IMR-90 (cell line): ENCODE data around the gene ASAP2. TPM values are rescaled to one million over a fixed set of nuclear protein-coding genes. Genes with fewer than 3 reads are reported as not detected.
A peak's percentile ranks its signal among the peaks of the same experiment; 100 is the strongest.

Experiments used
- ATAC-seq: fragments of 200-7000 bp; cut with Tn5 transposase; 2 replicates; pipeline ENCODE4 v1.9.1; 2020; ENCODE audit warnings: low read depth, mild to moderate bottlenecking, moderate library complexity
- BruUV-seq: library from RNA; stranded (reverse); fragments of 400-500 nt; replicated peaks from 2 replicates; lab custom pipeline; 2021; lab: Mats Ljungman, UMichigan
- CTCF ChIA-PET: fragments of 300-600 bp; formaldehyde crosslinking; extraction: SDS; loops from one replicate; lab custom pipeline; 2021; ENCODE audit warnings: antibody characterized with exemption; lab: Yijun Ruan, JAX
- POLR2A ChIA-PET: fragments of 300-600 bp; sonication (Branson Sonifier 250); formaldehyde crosslinking; loops from one replicate; lab custom pipeline; 2022; ENCODE audit warnings: antibody characterized with exemption; ENCODE audit not compliant: unreplicated experiment; lab: Charles Lee
- DNase-seq: peaks from one replicate; pipeline ENCODE4 v3.0.0; 2013
- H2AFZ ChIP-seq: replicated peaks from 2 replicates; pipeline ENCODE3; 2013; ENCODE audit warnings: low read length, mild to moderate bottlenecking; ENCODE audit not compliant: poor library complexity
- H2AK5ac ChIP-seq: 2 replicates; pipeline ENCODE4 v1.6.1; 2013; ENCODE audit warnings: low read depth, low read length, inconsistent platforms
- H2AK9ac ChIP-seq: replicated peaks from 2 replicates; pipeline ENCODE3; 2013; ENCODE audit warnings: mild to moderate bottlenecking, low read depth, low read length, moderate library complexity; ENCODE audit not compliant: poor library complexity
- H2BK120ac ChIP-seq: 2 replicates; pipeline ENCODE4 v1.6.1; 2013; ENCODE audit warnings: low read depth, low read length, inconsistent platforms
- H2BK15ac ChIP-seq: 3 replicates; pipeline ENCODE4 v1.6.1; 2013; ENCODE audit warnings: low read depth, low read length, inconsistent platforms
- H2BK20ac ChIP-seq: 2 replicates; pipeline ENCODE4 v1.6.1; 2013; ENCODE audit warnings: low read depth, mild to moderate bottlenecking, inconsistent platforms, low read length, moderate library complexity
- H2BK5ac ChIP-seq: 2 replicates; pipeline ENCODE4 v1.6.1; 2013; ENCODE audit warnings: mild to moderate bottlenecking, low read depth, low read length, inconsistent platforms; ENCODE audit not compliant: poor library complexity, severe bottlenecking
- H3K14ac ChIP-seq: replicated peaks from 2 replicates; pipeline ENCODE4 v1.6.1; 2013; ENCODE audit warnings: low read depth, low read length, inconsistent platforms
- H3K18ac ChIP-seq: 2 replicates; pipeline ENCODE4 v1.6.1; 2013; ENCODE audit warnings: low read depth, low read length, control low read depth
- H3K23ac ChIP-seq: 2 replicates; pipeline ENCODE4 v1.6.1; 2013; ENCODE audit warnings: low read depth, low read length, inconsistent platforms
- H3K27ac ChIP-seq: 2 replicates; pipeline ENCODE4 v1.5.1; 2013; ENCODE audit warnings: mild to moderate bottlenecking, control low read depth, low read length; ENCODE audit not compliant: insufficient read depth
- H3K27me3 ChIP-seq: 2 replicates; pipeline ENCODE4 v1.6.1; 2013; ENCODE audit warnings: low read length; ENCODE audit not compliant: control insufficient read depth, insufficient read depth
- H3K36me3 ChIP-seq: 2 replicates; pipeline ENCODE4 v1.6.1; 2013; ENCODE audit warnings: low read length, mixed read lengths; ENCODE audit not compliant: control insufficient read depth, insufficient read depth
- H3K4ac ChIP-seq: 2 replicates; pipeline ENCODE4 v1.6.1; 2013; ENCODE audit warnings: low read depth, low read length, inconsistent platforms
- H3K4me1 ChIP-seq: 2 replicates; pipeline ENCODE4 v1.6.1; 2013; ENCODE audit warnings: low read length, mixed read lengths; ENCODE audit not compliant: control insufficient read depth, insufficient read depth
- H3K4me2 ChIP-seq: 2 replicates; pipeline ENCODE4 v1.6.1; 2013; ENCODE audit warnings: low read depth, mild to moderate bottlenecking, control low read depth, low read length, moderate library complexity
- H3K4me3 ChIP-seq: 2 replicates; pipeline ENCODE4 v1.5.1; 2013; ENCODE audit warnings: low read depth, mild to moderate bottlenecking, control low read depth, low read length, moderate library complexity; ENCODE audit not compliant: insufficient read depth
- H3K56ac ChIP-seq: 2 replicates; pipeline ENCODE4 v1.6.1; 2013; ENCODE audit warnings: low read length, inconsistent platforms; ENCODE audit not compliant: insufficient read depth; ENCODE audit errors: extremely low read depth
- H3K79me1 ChIP-seq, 2 experiments: 2 replicates each; pipeline ENCODE4 v1.6.1; 2013; ENCODE audit warnings: low read length in 2 of 2, inconsistent platforms in 1 of 2, low read depth in 1 of 2
- H3K9ac ChIP-seq: 2 replicates; pipeline ENCODE4 v1.6.1; 2013; ENCODE audit warnings: low read depth, low read length, control low read depth
- H3K9me1 ChIP-seq: 2 replicates; pipeline ENCODE4 v1.6.1; 2013; ENCODE audit warnings: low read length, inconsistent platforms; ENCODE audit not compliant: insufficient read depth
- H3K9me3 ChIP-seq: 2 replicates; pipeline ENCODE4 v1.6.1; 2013; ENCODE audit warnings: low read length; ENCODE audit not compliant: control insufficient read depth, insufficient read depth
- H4K20me1 ChIP-seq: 2 replicates; pipeline ENCODE4 v1.6.1; 2013; ENCODE audit warnings: low read length, inconsistent platforms; ENCODE audit not compliant: insufficient read depth
- H4K5ac ChIP-seq: 2 replicates; pipeline ENCODE4 v1.6.1; 2013; ENCODE audit warnings: mild to moderate bottlenecking, low read depth, low read length, control low read depth
- H4K8ac ChIP-seq, 2 experiments: 2 replicates each; pipeline ENCODE4 v1.6.1; 2013; ENCODE audit warnings: low read depth in 2 of 2, low read length in 2 of 2, control low read depth in 1 of 2, inconsistent platforms in 1 of 2
- H4K91ac ChIP-seq: 2 replicates; pipeline ENCODE4 v1.6.1; 2013; ENCODE audit warnings: low read depth, low read length, inconsistent platforms; ENCODE audit not compliant: insufficient read depth
- FOS ChIP-seq: fragments of 150-350 bp; IDR thresholded peaks from 2 replicates; pipeline ENCODE4 v1.6.1; 2016; ENCODE audit warnings: low read depth, low read length
- WGBS, 2 experiments: methylation state at CpG; one replicate each; pipeline versions ENCODE4 v1.1.5 to v1.1.7; 2013; ENCODE audit warnings: missing lambda C conversion rate in 2 of 2; ENCODE audit not compliant: insufficient read length in 1 of 2; ENCODE audit errors: extremely low coverage in 2 of 2; 5-methylcytosine and 5-hydroxymethylcytosine counted together
- dilution Hi-C: fragments of 300-500 bp; cut with HindIII; formaldehyde crosslinking; loops from one replicate; pipeline ENCODE4 v1.14.3; 2018; ENCODE audit warnings: low sequenced_read_pairs; ENCODE audit not compliant: unreplicated experiment
- in situ Hi-C: fragments of 300-500 bp; cut with MboI; formaldehyde crosslinking; loops from 3 replicates; pipeline ENCODE4 v1.14.3; 2019; ENCODE audit warnings: low sequenced_read_pairs, inconsistent platforms, mixed read lengths
- intact Hi-C: fragments of 100-400 bp; cut with micrococcal nuclease; formaldehyde crosslinking; loops from 2 replicates; pipeline ENCODE4 v1.10.0; 2022
- polyA plus RNA-seq, 3 experiments: library from polyadenylated mRNA; depleted of rRNA; stranded (reverse); fragments of >200 nt; gene quantifications; 2 replicates each; pipeline ENCODE4 v1.2.3, GENCODE V29; 2012; ENCODE audit warnings: low replicate concordance in 1 of 3
- total RNA-seq: library from RNA; depleted of rRNA; stranded (reverse); fragments of >200 nt; gene quantifications from 2 replicates; pipeline ENCODE4 v1.2.3, GENCODE V29; 2012
- TF ChIP-seq, protein P1 (sequence below): fragments of 150-350 bp; IDR thresholded peaks from 2 replicates; pipeline ENCODE4 v1.6.1; 2017; ENCODE audit warnings: mild to moderate bottlenecking, antibody characterized with exemption, low read length, low read depth

ASAP2 gene
- total and polyA plus RNA-seq, 2 of the 4 experiments (the other 2 are of a cell fraction), result 19.7 to 28.1 TPM

DNA sequence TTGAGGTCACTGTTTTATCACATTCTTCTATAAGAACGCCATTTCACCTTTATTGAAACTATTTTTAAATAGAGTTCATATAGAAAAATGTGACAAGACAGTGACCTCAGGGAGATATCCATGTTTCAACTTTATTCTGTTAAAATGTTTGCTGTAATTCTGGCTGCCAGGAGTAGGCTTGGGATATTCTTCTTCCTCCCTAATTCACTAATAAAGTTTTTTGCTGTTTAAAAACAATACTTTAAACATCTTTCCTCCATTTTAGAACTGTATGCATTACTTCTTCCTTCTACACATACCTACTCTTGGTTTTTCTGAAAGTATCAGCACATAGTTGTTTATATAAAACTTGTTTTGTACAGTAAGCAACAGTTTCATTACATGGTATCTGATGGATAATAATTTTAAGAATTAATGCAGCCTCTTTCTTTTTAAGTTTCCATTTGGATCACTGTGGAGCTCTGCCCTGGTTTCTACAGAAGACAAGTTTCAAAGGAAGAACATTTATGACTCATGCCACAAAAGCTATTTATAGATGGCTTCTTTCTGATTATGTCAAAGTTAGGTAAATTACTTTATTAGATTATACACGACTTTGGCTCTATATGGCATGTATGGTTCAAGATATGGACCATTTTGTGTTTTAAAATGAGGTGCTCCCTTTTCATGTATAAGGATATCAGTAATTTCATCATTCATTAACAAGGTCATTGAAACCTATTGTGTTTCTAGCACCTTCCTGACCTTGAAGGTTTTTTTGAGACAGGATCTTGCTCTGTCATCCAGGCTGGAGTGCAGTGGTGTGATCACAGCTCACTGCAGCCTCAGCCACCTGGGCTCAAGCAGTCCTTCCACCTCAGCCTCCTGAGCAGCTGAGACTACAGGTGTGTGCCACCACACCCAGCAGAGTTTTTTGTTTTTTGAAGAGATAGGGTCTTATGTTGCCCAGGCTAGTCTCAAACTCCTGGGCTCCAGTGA, 224.0 kb downstream of the ASAP2 start:
- Histone ChIP-seq H2BK5ac (peak overlapping the region; percentile 82), H4K5ac (peak overlapping the region; percentile 36; the same call in 1 of the 2 replicates), H3K9me3 (no peaks in the 10 kb centered on the region), H3K4me1 (peaks cover 5% of the 10 kb centered on the region), H3K36me3 (peaks cover 13% of the 10 kb centered on the region), H2BK20ac (no peak overlapping the region), H3K9me1 (peaks cover 5% of the 10 kb centered on the region), H3K4ac (peak overlapping the region; percentile 58; the same call in 1 of the 2 replicates), H4K20me1 (no peaks in the 10 kb centered on the region), H3K27me3 (no peaks in the 10 kb centered on the region), H3K9ac (no peak overlapping the region), H3K14ac (0 out of 2 replicates have a peak overlapping the region, but pooled peaks have one; percentile 18), H3K79me1 (peaks cover 14 to 34% of the 10 kb centered on the region in 2 experiments), H2AK5ac (peak overlapping the region; percentile 72), H3K23ac (no peak overlapping the region), H3K56ac (no peak overlapping the region), H3K27ac (no peak overlapping the region; the same call in 1 of the 2 replicates), H3K18ac (peak overlapping the region; percentile 60; the same call in 1 of the 2 replicates), H2AFZ (no peak overlapping the region), H3K4me2 (no peak overlapping the region), H2AK9ac (no peak overlapping the region), H3K4me3 (no peak overlapping the region), H4K8ac (no peak overlapping the region; a peak in 2 of 4 replicates), H2BK15ac (no peak overlapping the region; the same call in 1 of the 3 replicates), H4K91ac (no peak overlapping the region; the same call in 1 of the 2 replicates), H2BK120ac (peak overlapping the region; percentile 64; the same call in 1 of the 2 replicates)
- ChIA-PET POLR2A (no interaction called here), CTCF (interaction anchor here (0.6 kb wide), 1 partner anchor 9 kb away, joined by 3 read pairs; no protein-coding TSS in a partner anchor)
- peak; percentile 60 for DNase-seq
- no TSS peak for BruUV-seq
- peak; percentile 42; the same call in 1 of the 2 replicates for ATAC-seq
- dilution Hi-C loops, result no loop called here
- WGBS, 2 experiments, result no CpG with 5 or more reads among the region's 2 CpGs
- in situ Hi-C loops, result no loop called here
- TF ChIP-seq, protein P1, sequence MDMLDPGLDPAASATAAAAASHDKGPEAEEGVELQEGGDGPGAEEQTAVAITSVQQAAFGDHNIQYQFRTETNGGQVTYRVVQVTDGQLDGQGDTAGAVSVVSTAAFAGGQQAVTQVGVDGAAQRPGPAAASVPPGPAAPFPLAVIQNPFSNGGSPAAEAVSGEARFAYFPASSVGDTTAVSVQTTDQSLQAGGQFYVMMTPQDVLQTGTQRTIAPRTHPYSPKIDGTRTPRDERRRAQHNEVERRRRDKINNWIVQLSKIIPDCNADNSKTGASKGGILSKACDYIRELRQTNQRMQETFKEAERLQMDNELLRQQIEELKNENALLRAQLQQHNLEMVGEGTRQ, result no peak
- TF ChIP-seq FOS, result 0 out of 2 replicates have a peak, but pooled peaks have one; percentile 36
- intact Hi-C loops, result no loop called here
